ENCODE results near the gene ATG101.
A peak's percentile ranks its signal among the peaks of the same experiment; 100 is the strongest.

Gene ATG101, protein sequence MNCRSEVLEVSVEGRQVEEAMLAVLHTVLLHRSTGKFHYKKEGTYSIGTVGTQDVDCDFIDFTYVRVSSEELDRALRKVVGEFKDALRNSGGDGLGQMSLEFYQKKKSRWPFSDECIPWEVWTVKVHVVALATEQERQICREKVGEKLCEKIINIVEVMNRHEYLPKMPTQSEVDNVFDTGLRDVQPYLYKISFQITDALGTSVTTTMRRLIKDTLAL

DNA sequence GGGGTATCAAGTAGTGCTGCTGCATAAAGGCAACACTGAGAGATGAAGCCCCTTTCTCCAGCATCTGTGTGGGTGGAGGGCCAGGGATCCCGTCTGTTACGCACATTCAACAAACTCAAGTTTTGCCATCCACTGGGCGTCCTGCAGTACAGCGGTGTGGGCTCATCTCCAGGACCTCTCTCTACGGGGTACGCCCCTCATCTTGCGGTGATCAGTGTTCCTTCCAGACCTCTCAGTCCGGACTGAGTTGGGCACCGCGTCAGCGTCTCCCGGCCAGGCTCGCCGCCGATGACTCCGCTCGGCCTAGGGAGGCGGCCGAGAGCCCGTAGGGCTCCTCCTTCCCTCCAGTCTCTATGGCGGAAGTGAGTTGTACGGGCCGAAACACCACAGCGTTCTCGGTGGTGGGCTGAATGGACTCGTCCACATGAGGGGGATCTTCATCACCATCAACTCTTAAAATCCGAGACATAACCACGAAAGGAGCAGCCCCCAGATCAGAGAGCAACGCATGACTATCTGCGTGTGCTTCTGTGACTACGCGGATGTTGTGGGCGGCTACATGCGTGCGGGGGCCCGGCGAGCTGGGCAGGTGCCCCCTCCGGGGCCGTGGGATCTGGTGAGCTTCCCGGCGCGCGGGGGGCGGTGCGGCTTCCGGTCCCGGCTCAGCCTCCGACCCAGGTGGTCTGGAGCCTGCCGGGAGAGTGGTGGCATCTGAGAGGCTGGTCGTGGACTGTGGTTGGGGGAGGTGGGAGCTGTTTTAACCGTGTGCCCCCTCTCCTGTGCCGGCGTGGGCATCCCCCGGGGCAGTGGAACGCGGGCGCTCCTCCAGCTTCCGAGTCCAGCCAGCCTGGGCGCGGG lies at the start of gene ATG101:
Gene ATG101, plus strand, starts transcription at position 652 of the 858 bp plus-strand sequence. CDS start 3,673 bp downstream, outside the sequence.
- peak; percentile 70 to 73 for DNase-seq (ENCODE audit: low read depth in 2 of 2)

- DNase-seq (ENCODE audit: low read depth in 2 of 2), result peak in 1 of 2 donors; percentile 43
These were observed 49.0 kb upstream of the ATG101 start for GRCh38 chr12:52020539-52021336.

DNA sequence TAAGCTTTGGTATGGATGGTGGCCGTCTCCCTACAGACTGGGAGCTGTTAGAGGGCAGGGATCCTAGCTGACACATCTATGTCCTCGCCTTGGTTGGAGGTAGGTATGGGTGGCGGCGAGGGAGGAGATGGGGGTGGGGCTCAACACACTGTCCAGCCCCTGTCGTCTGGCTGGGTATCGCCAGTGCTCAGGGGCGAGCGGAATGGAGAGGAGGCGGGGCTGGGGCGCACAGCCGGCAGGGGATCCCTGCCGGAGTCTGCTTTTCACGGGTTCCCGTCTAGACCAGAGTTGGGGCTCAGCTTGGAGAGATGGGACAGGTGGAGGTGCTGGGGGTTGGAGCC lies 47.0 kb upstream of the ATG101 start:
- DNase-seq (ENCODE audit: low read depth in 2 of 2), result no peak

DNA sequence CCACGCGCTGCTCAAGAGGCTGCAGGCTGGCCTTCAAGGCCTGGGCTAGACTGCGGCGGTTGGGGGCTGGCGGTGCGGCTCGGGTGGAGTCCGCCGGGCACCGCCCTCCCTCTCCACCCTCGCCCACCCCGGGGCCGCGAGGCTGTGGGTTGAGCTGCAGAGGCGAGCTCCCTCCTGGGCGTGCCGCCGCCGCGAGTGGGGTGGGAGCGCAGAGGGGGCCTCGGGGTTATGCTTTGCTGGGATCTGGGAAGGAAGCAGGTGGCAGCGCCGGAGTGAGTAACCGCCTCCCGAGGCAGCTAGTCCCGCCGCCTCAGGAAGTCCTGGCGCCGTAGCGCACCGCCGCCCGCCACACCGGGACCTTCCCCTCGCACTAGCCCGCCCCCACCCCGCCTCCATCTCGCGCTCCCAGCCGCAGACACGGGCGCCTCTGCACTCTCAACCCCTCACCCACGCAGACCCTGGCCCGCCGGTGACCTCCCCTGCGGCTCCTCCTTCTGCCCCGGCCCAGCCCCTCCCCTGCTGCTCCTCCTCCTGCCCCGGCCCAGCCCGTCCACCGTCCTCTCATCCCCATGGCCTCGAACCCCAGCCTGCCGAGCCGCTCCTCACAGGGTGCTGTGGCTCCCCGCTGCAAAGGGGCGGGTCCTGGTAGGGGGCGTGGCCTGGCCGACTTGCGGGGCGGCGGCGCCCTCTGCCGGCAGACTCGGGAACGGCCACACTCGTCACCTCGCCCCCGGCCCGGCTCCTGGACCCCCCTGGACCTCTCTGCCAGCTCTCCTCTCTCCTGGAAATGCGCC lies 46.4 kb upstream of the ATG101 start:
- peak; percentile 93 to 95 for DNase-seq (ENCODE audit: low read depth in 2 of 2)

- no peak for DNase-seq (ENCODE audit: low read depth in 2 of 2)
These were observed 45.6 kb upstream of the ATG101 start for GRCh38 chr12:52023976-52024688.

DNA sequence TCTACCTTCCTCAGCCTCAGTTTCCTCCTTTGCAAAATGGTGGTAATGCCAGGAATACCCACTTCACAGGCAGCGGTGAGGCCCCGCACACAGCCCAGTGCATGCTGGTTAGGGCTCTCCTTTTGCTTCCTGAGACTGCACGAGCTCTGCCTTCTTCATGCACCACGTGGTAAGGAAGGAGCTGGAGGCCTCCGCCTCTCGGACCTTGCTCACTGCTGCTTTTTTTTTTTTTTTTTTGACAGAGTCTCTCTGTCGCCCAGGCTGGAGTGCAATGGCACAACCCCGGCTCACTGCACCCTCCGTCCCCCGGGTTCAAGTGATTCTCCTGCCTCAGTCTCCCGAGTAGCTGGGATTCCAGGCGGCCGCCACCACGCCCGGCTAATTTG lies 44.9 kb upstream of the ATG101 start:
- peak in 1 of 2 donors; percentile 45 for DNase-seq (ENCODE audit: low read depth in 2 of 2)

- no peak for DNase-seq (ENCODE audit: low read depth in 2 of 2)
These were observed 43.5 kb upstream of the ATG101 start for GRCh38 chr12:52026263-52026662.

DNA sequence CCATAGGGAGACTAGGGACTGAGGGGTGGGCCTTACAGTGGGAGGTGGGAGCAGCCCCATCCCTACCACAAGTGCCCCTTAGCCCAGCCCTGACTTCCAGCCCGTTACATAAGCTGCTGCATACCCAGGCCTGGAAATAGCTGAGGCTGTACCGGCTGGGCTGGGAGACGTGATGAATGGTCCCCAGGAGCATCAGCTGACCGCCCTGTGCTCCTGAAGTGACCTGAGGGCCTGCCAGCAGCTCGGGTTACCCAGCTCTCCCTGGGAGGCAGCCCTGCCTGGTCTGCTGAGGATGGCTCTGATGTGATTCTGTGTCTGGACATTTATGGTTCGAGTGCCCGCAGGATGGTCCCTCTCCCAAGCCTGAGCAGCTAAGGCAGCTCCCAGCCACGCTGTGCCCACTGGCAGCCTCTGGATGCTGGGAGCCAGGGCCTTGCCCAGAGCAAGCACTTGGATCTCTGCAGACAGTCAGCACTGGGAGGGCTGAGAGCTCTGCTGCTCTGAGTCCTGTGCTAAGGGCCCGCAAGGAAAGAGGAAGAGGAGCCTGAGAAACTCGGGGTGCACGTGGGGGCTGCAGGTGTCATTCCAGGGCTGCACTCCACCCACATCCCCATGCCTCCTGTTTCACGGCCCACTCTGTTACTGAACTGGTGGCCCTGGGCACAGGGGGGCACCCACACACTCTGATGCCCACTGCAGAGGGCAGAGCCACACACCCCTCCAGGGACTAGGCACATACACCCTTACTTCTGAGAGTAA lies 42.5 kb upstream of the ATG101 start:
- DNase-seq (ENCODE audit: low read depth in 2 of 2), result no peak

DNA sequence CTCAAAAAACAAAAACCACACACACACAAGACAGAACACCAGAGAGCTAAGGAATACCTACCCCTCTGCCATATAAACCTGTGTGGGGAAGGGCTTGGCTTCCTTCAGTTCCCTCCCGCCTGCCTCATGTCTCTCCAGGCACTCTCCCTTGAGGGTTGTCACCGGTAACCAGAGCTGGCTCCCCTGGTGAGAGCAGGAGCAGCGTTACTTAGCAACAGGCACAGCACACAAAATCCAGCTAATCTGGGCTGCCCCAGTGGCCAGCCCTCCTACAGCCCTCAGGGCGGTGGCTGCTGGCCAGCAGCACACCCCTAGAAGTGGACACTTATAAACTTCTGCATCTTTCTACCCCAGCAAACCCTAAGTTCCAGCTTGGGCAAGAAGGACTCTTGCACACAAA lies 40.1 kb upstream of the ATG101 start:
- no peak for DNase-seq (ENCODE audit: low read depth in 2 of 2)

DNA sequence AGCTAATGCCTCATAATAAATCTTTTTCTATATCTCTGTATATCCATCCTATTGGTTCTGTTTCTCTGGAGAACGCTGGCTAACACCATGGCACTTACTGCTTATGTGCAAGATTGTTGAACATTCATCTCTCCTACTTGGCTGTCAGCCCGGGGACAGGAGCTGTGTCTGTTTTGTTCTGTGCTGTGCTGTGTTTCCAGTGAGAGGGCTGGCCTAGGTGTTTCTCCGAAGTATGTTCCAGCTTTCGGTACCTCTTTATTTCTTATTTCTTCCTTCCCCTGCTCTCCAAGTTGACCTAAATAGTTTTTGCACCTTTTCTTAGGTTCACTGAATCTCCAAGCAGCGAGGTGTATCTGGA lies 37.4 kb upstream of the ATG101 start:
- DNase-seq (ENCODE audit: low read depth in 2 of 2), result no peak

DNA sequence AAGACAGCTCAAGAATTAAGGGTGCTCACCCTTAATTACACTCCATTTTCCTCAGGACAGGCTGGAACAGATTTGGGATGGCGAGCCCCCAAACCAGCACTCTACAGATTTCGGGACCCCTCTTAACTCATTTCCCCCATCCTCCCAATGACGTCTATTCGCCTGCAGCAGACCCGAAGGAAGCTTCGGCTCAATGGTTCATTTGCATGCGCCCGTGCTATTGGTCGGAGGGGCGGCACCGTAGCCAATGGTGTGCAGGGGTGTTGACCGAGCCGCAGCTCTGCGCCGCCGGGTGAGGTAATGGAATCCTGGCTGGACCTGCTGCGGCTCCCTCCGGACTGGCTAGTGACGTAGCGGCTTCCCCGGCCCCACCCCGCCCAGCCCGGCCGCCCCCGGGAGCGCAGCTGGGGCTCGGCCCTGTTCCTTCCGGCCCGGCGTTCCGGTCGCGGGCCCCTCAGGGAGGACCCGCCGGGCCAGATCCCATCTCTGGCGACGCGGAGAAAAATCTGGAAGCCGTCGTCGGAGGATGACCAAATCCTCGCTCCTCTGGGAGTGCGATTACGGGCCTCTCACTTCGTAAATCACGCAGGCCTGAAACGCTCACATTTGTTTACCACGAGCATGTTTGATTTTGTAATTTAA lies 36.9 kb upstream of the ATG101 start:
- DNase-seq (ENCODE audit: low read depth in 2 of 2), result peak; percentile 67 to 87

DNA sequence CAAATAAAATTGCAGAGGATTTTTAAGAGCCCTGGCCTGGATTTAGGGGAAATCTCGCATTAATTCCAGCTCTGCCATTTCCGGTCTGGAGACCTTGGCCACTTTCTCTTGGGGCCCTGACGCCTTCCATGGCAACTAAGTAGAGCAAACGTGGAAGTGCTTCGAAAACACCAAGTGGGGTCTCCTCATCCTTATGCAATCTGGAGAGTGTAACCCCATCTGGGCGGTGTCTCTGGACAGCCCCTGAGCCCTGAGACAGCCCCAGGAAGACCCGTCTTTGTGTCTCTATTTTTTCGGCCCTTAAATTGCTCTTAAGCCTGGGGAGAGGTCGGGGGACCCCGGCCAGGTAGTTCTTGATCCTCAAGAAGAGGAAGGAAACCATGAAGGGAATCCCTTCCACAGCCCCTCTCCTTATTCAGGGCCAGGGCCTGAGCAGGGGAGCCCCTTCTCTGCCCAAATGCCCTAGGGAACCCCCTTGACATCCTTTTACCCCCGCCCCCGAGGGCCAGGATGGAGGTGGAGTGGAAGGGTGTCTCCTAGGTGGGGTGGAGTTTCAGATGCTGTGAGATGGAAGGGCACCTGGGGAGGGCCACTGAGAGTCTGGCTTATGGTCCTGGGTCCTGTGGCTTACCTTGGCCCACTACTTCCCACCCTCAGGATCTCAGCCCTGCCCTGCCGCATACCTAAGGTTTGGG lies 36.2 kb upstream of the ATG101 start:
- DNase-seq (ENCODE audit: low read depth in 2 of 2), result no peak

DNA sequence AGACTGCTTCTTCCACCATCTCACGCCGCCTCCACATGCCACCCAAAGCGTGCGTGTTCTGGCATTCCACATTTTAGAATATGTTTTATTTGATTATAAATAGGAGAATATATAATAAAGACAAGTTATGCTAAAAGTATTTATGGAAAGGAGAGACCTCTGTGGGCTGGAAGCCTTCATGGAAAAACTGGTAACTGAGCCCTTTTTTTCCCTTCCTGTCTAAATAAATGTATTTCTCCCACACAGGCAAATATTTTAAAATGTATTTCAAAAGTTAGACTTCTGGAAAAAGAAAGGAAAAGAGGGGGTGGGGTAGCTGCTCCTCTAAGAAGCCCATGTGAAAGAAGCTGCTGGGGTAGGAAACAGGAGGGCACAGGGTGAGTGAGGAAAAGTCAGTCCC lies 34.6 kb upstream of the ATG101 start:
- DNase-seq (ENCODE audit: low read depth in 2 of 2), result no peak

GRCh38 chr12:52035926-52036325 lies 33.9 kb upstream of the ATG101 start:
- DNase-seq (ENCODE audit: low read depth in 2 of 2), result no peak

- DNase-seq (ENCODE audit: low read depth in 2 of 2), result peak; percentile 56 to 62
These were observed 33.1 kb upstream of the ATG101 start for GRCh38 chr12:52036587-52037171.

DNA sequence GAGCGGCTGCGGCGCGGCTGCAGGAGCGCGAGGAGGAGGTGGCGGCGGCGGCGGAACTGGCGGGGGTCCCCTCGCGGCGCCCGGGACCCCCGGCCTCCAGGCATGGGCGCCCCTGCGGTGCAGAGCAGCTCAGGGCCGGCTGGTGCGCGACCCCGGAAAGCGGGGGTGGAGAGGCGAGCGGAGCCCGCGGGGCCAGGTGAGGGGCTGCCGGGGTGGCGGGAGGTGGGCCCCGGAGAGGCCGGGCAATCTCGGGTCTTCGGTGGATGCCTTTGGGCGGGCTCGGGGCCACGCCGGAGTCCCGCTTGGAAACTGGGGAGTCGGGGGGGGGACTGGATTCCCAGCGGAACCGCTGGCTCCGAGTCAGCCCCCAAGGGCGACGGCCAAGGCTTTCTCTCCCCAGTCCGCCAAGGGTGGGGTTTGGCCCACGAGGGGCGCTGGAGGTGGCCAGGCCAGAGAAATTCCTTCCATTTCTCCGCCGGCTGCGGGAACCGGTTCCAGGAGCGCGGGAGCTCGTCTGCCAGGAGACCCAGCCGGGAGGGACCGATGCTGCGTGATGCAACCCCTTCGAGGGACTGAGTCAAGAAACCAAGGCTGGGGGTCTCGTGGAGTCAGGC lies 32.4 kb upstream of the ATG101 start:
- DNase-seq (ENCODE audit: low read depth in 2 of 2), result no peak

GRCh38 chr12:52038447-52038846 lies 31.3 kb upstream of the ATG101 start:
- DNase-seq (ENCODE audit: low read depth in 2 of 2), result no peak

DNA sequence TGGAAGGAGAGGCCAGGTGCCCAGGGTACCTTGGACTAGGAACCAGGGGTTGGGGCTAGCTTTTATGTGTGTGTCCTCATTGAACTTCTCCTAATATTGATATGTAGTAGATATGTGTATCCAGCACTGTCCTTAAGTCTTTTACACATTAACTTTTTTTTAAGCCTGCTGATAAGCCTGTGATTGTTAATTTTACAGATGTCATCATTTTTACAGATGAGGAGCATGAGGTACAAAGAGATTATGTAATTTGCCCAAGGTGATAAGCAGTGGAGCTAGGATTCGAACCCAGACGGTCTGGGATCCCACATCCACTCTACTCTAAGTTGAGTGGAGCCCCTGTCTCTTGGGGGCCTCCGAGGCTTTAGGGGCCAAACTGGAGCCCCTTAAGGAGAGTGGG lies 28.7 kb upstream of the ATG101 start:
- DNase-seq (ENCODE audit: low read depth in 2 of 2), result no peak

All from activated CD4-positive, alpha-beta T cell treated with anti-CD3 and anti-CD28 coated beads for 24 hours (primary cell).